ENCODE results near the gene TMEM263. TPM values are rescaled to one million over a fixed set of nuclear protein-coding genes. Genes with fewer than 3 reads are reported as not detected.

Gene TMEM263
- total and polyA plus RNA-seq, 2 of the 8 experiments (the other 6 are each of a cell fraction or from before 2014, with no cell fraction given) = 2.9 to 12.3 TPM

GRCh38 chr12:106918746-106919145 lies 37.0 kb upstream of the TMEM263 start:
- H3K36me3 ChIP-seq (ENCODE audit: control insufficient read depth in 2 of 4, insufficient read depth in 4 of 4, low read length in 3 of 4) = no peaks in the 10 kb centered on the region
- H3K27me3 ChIP-seq (replicated peaks in 1 of 4; ENCODE audit: control insufficient read depth in 3 of 4, extremely low read depth in 1 of 4, insufficient read depth in 3 of 4, low read length in 3 of 4) = no peaks in the 10 kb centered on the region; a peak in 2 of 7 replicates
- peak overlapping the region in 1 of 4 experiments; percentile 28; a peak in 1 of 8 replicates for H3K4me3 ChIP-seq (ENCODE audit: extremely low read depth in 1 of 4, insufficient read depth in 2 of 4, low read depth in 3 of 4, low read length in 4 of 4)
- H4K20me1 ChIP-seq (replicated peaks in 1 of 2; ENCODE audit: control insufficient read depth in 1 of 2, insufficient read depth in 2 of 2, low read length in 2 of 2) = no peaks in the 10 kb centered on the region
- no peak overlapping the region for H2BK15ac ChIP-seq (ENCODE audit: low read length)
- peak; percentile 82 for FAIRE-seq
- no peak overlapping the region for H4K91ac ChIP-seq (replicated peaks; ENCODE audit: insufficient read length, low read length)
- no peaks in the 10 kb centered on the region for H3K79me1 ChIP-seq (ENCODE audit: low read depth, low read length)
- peak in 1 of 2 experiments; percentile 25 for DNase-seq (ENCODE audit: low read depth in 1 of 2, low spot score in 2 of 2)
- no peaks in the 10 kb centered on the region for H3K23me2 ChIP-seq (ENCODE audit: low read depth, low read length)
- H4K5ac ChIP-seq (ENCODE audit: insufficient read length, low read depth, low read length) = no peak overlapping the region
- H2BK12ac ChIP-seq (ENCODE audit: low read depth, low read length) = no peak overlapping the region
- ChIA-PET CTCF (ENCODE audit: partially characterized antibody) (interaction anchor here (0.5 to 6.4 kb wide), 56 partner anchors 9 to 692 kb away, joined by 3 to 50 read pairs (median 4); partner anchors contain the start of gene POLR3B), POLR2A (ENCODE audit: partially characterized antibody) (interaction anchor here (2.0 to 2.1 kb wide), 2 partner anchors 37 to 561 kb away, joined by 7 to 15 read pairs; partner anchors contain the start of genes POLR3B and TMEM263)
- H4K8ac ChIP-seq (ENCODE audit: extremely low read depth, insufficient read depth, low read length) = no peak overlapping the region
- no peak overlapping the region for H3K4ac ChIP-seq (replicated peaks; ENCODE audit: insufficient read length, low read depth, low read length)
- H3K79me2 ChIP-seq (ENCODE audit: control insufficient read depth in 1 of 2, insufficient read depth in 2 of 2, low read length in 2 of 2) = no peaks in the 10 kb centered on the region
- no peak overlapping the region for H2BK120ac ChIP-seq (replicated peaks; ENCODE audit: low read depth, low read length)
- no peak overlapping the region for H3K18ac ChIP-seq (ENCODE audit: extremely low read depth, low read length)
- no peak overlapping the region for H3K27ac ChIP-seq (ENCODE audit: low read depth, low read length)
- no peak overlapping the region for H2BK5ac ChIP-seq (ENCODE audit: low read depth, low read length)
- H3K9me3 ChIP-seq (ENCODE audit: insufficient read depth in 2 of 2, low read depth in 1 of 2, low read length in 1 of 2) = no peaks in the 10 kb centered on the region
- no peak overlapping the region for H3K14ac ChIP-seq (ENCODE audit: insufficient read length)
- H3K9ac ChIP-seq (replicated peaks in 1 of 4; ENCODE audit: extremely low read depth in 1 of 4, low read depth in 3 of 4, low read length in 3 of 4) = no peak overlapping the region; a peak in 1 of 7 replicates
- no peak overlapping the region for H2AK5ac ChIP-seq (ENCODE audit: low read depth, low read length)
- no peak overlapping the region for H2AFZ ChIP-seq (ENCODE audit: low read length)
- no peak overlapping the region for H3K23ac ChIP-seq (ENCODE audit: insufficient read length)
- 8% methylated on average over 3 of the region's 3 CpGs; no CpG with 5 or more reads in 1 of the 2 experiments for WGBS, 2 experiments (ENCODE audit: extremely low coverage in 1 of 2, insufficient coverage in 1 of 2, insufficient read length in 1 of 2, insufficient replicate concordance in 2 of 2, low coverage in 1 of 2, low lambda C conversion rate in 2 of 2, missing lambda C conversion rate in 1 of 2)
- H3K4me1 ChIP-seq (replicated peaks in 1 of 4; ENCODE audit: control insufficient read depth in 3 of 4, insufficient read depth in 4 of 4, low read length in 3 of 4) = peaks cover 0 to 15% (median 14%) of the 10 kb centered on the region in 4 experiments; a peak in 4 of 7 replicates
- H3K56ac ChIP-seq (replicated peaks; ENCODE audit: insufficient read length, low read depth, low read length) = no peak overlapping the region
- no peak overlapping the region for H2BK20ac ChIP-seq (ENCODE audit: low read length)
- peak overlapping the region; percentile 43 to 61; a peak in 3 of 4 replicates for H3K4me2 ChIP-seq (ENCODE audit: insufficient read depth in 1 of 2, low read depth in 2 of 2, low read length in 2 of 2)
- no peak for TF ChIP-seq NRF1 (IDR thresholded peaks at IDR 0.05; ENCODE audit: low read depth, low read length)
- no peak for TF ChIP-seq CEBPB (IDR thresholded peaks at IDR 0.05; ENCODE audit: low read depth, low read length)
- TF ChIP-seq CBX8 (IDR thresholded peaks at IDR 0.05; ENCODE audit: borderline replicate concordance, low read depth, low read length) = no peak
- no peak for TF ChIP-seq GTF2F1 (IDR thresholded peaks at IDR 0.05; ENCODE audit: borderline replicate concordance, low read depth, low read length)
- no peak for TF ChIP-seq EGR1 (IDR thresholded peaks at IDR 0.05; ENCODE audit: borderline replicate concordance, low read depth, low read length)
- TF ChIP-seq ATF3 (IDR thresholded peaks at IDR 0.05; ENCODE audit: insufficient read depth, low read depth, low read length) = no peak
- TF ChIP-seq SIN3A (conservative IDR thresholded peaks at IDR 0.05 in 1 of 2, IDR thresholded peaks at IDR 0.05 in 1 of 2; ENCODE audit: low read depth in 1 of 2, low read length in 2 of 2) = no peak
- no peak for TF ChIP-seq CREB1 (IDR thresholded peaks at IDR 0.05)

All from H1 (cell line).